IPS DF 6.9 (cell line): ENCODE results near the gene S1PR3.

Experiments used
- DNase-seq: peaks from one replicate; pipeline ENCODE4 v3.0.0-alpha.2; 2013; ENCODE audit warnings: low read depth, low spot score
- H3K27ac ChIP-seq: one replicate; pipeline ENCODE4 v1.5.1; 2013; ENCODE audit warnings: low read length, control low read depth
- H3K27me3 ChIP-seq: 2 replicates; pipeline ENCODE4 v1.6.1; 2013; ENCODE audit warnings: mild to moderate bottlenecking, low read length; ENCODE audit not compliant: control insufficient read depth, insufficient read depth
- H3K36me3 ChIP-seq: 2 replicates; pipeline ENCODE4 v1.6.1; 2013; ENCODE audit warnings: low read length; ENCODE audit not compliant: control insufficient read depth, insufficient read depth
- H3K4me1 ChIP-seq: 2 replicates; pipeline ENCODE4 v1.6.1; 2013; ENCODE audit warnings: low read length; ENCODE audit not compliant: control insufficient read depth, insufficient read depth
- H3K4me3 ChIP-seq: 2 replicates; pipeline ENCODE4 v1.5.1; 2013; ENCODE audit warnings: mild to moderate bottlenecking, low read length
- H3K9me3 ChIP-seq: 2 replicates; pipeline ENCODE4 v1.6.1; 2013; ENCODE audit warnings: low read length, inconsistent platforms; ENCODE audit not compliant: control insufficient read depth, insufficient read depth
- WGBS: extraction: QIAGEN DNeasy Blood & Tissue Kit; methylation state at CpG from one replicate; pipeline ENCODE4 v1.1.7; 2013; ENCODE audit warnings: mixed read lengths, missing lambda C conversion rate; ENCODE audit not compliant: insufficient read length, insufficient coverage; 5-methylcytosine and 5-hydroxymethylcytosine counted together

S1PR3 gene

GRCh38 chr9:89021154-89021803 lies 30.0 kb downstream of the S1PR3 start:
- DNase-seq, result no peak
- Histone ChIP-seq H3K27me3 (no peaks in the 10 kb centered on the region), H3K4me3 (no peak overlapping the region), H3K9me3 (no peaks in the 10 kb centered on the region), H3K27ac (no peak overlapping the region), H3K36me3 (no peaks in the 10 kb centered on the region), H3K4me1 (peaks cover 5% of the 10 kb centered on the region; the same call in 1 of the 2 replicates)
- no CpG with 5 or more reads among the region's 8 CpGs for WGBS

- H3K4me1 ChIP-seq, result peaks cover 5% of the 10 kb centered on the region; the same call in 1 of the 2 replicates
- no peak for DNase-seq
- no peak overlapping the region for H3K4me3 ChIP-seq
- no CpG with 5 or more reads among the region's 15 CpGs for WGBS
- H3K27me3 ChIP-seq, result no peaks in the 10 kb centered on the region
- H3K9me3 ChIP-seq, result no peaks in the 10 kb centered on the region
- H3K36me3 ChIP-seq, result no peaks in the 10 kb centered on the region
- no peak overlapping the region for H3K27ac ChIP-seq
These were observed 30.9 kb downstream of the S1PR3 start for GRCh38 chr9:89022001-89022759.

GRCh38 chr9:89022902-89023301 lies 31.6 kb downstream of the S1PR3 start:
- Histone ChIP-seq H3K4me3 (no peak overlapping the region), H3K27ac (no peak overlapping the region), H3K36me3 (no peaks in the 10 kb centered on the region), H3K27me3 (no peaks in the 10 kb centered on the region), H3K4me1 (peaks cover 5% of the 10 kb centered on the region; the same call in 1 of the 2 replicates), H3K9me3 (no peaks in the 10 kb centered on the region)
- no CpG with 5 or more reads among the region's 2 CpGs for WGBS
- DNase-seq, result no peak

GRCh38 chr9:89023740-89024139 lies 32.5 kb downstream of the S1PR3 start:
- Histone ChIP-seq H3K27ac (no peak overlapping the region), H3K27me3 (no peaks in the 10 kb centered on the region), H3K9me3 (no peaks in the 10 kb centered on the region), H3K4me3 (no peak overlapping the region), H3K36me3 (no peaks in the 10 kb centered on the region), H3K4me1 (peaks cover 5% of the 10 kb centered on the region; the same call in 1 of the 2 replicates)
- no CpG with 5 or more reads among the region's 3 CpGs for WGBS
- no peak for DNase-seq

- no CpG with 5 or more reads among the region's 4 CpGs for WGBS
- H3K9me3 ChIP-seq, result no peaks in the 10 kb centered on the region
- no peaks in the 10 kb centered on the region for H3K36me3 ChIP-seq
- no peak for DNase-seq
- peaks cover 5% of the 10 kb centered on the region; the same call in 1 of the 2 replicates for H3K4me1 ChIP-seq
- no peak overlapping the region for H3K4me3 ChIP-seq
- H3K27me3 ChIP-seq, result no peaks in the 10 kb centered on the region
- no peak overlapping the region for H3K27ac ChIP-seq
These were observed 33.5 kb downstream of the S1PR3 start for GRCh38 chr9:89024727-89025126.

GRCh38 chr9:89025553-89025952 lies 34.3 kb downstream of the S1PR3 start:
- no peak for DNase-seq
- H3K36me3 ChIP-seq, result no peaks in the 10 kb centered on the region
- H3K27me3 ChIP-seq, result no peaks in the 10 kb centered on the region

GRCh38 chr9:89026876-89027275 lies 35.6 kb downstream of the S1PR3 start:
- Histone ChIP-seq H3K9me3 (no peaks in the 10 kb centered on the region), H3K36me3 (no peaks in the 10 kb centered on the region), H3K27ac (no peak overlapping the region), H3K4me1 (peaks cover 3% of the 10 kb centered on the region; the same call in 1 of the 2 replicates), H3K27me3 (no peaks in the 10 kb centered on the region), H3K4me3 (no peak overlapping the region)
- DNase-seq, result no peak
- WGBS, result no CpG with 5 or more reads among the region's 3 CpGs

More at GRCh38 chr9:89025553-89025952, 34.3 kb downstream of the S1PR3 start:
- Histone ChIP-seq H3K4me1 (peaks cover 5% of the 10 kb centered on the region; the same call in 1 of the 2 replicates), H3K27ac (no peak overlapping the region), H3K9me3 (no peaks in the 10 kb centered on the region), H3K4me3 (no peak overlapping the region)

GRCh38 chr9:89029788-89030187 lies 38.5 kb downstream of the S1PR3 start:
- H3K4me3 ChIP-seq, result no peak overlapping the region

GRCh38 chr9:89032173-89032572 lies 40.9 kb downstream of the S1PR3 start:
- Histone ChIP-seq H3K36me3 (no peaks in the 10 kb centered on the region), H3K27ac (no peak overlapping the region), H3K4me1 (no peaks in the 10 kb centered on the region), H3K27me3 (no peaks in the 10 kb centered on the region), H3K4me3 (no peak overlapping the region), H3K9me3 (no peaks in the 10 kb centered on the region)
- DNase-seq, result no peak
- no CpG with 5 or more reads among the region's 5 CpGs for WGBS

More at GRCh38 chr9:89029788-89030187, 38.5 kb downstream of the S1PR3 start:
- Histone ChIP-seq H3K4me1 (no peaks in the 10 kb centered on the region), H3K9me3 (no peaks in the 10 kb centered on the region), H3K27ac (no peak overlapping the region), H3K36me3 (no peaks in the 10 kb centered on the region), H3K27me3 (no peaks in the 10 kb centered on the region)
- DNase-seq, result no peak

GRCh38 chr9:89032661-89033060 lies 41.4 kb downstream of the S1PR3 start:
- no peaks in the 10 kb centered on the region for H3K4me1 ChIP-seq

More at GRCh38 chr9:89032661-89033060, 41.4 kb downstream of the S1PR3 start:
- no peak for DNase-seq
- Histone ChIP-seq H3K27me3 (no peaks in the 10 kb centered on the region), H3K9me3 (no peaks in the 10 kb centered on the region), H3K4me3 (no peak overlapping the region), H3K27ac (no peak overlapping the region), H3K36me3 (no peaks in the 10 kb centered on the region)
- WGBS, result no CpG with 5 or more reads among the region's 5 CpGs
